HS-27A (cell line): ENCODE measurements around the gene LRRC26.

Experiments
- DNase-seq: peaks from one replicate; pipeline ENCODE4 v3.0.0-alpha.2; 2012; ENCODE audit warnings: low read depth, missing footprints

LRRC26 gene

DNA sequence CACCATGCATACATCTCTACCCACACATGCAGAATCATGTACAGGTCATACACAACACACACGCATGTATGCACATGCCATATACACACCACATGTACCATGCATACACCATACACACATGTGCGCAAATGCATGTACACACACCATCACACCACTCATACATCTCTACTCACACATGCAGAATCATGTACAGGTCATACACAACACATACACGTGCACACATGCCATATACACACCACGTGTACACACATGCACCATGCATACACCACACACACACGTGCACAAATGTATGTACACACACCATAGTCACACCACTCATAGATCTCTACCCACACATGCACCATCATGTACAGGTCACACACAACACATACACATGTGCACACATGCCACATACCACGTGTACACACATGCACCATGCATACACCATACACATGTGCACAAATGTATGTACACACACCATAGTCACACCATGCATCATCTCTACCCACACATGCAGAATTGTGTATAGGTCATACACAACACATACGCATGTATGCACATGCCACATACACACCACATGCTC lies 16.9 kb downstream of the LRRC26 start:
- DNase-seq = no peak

DNA sequence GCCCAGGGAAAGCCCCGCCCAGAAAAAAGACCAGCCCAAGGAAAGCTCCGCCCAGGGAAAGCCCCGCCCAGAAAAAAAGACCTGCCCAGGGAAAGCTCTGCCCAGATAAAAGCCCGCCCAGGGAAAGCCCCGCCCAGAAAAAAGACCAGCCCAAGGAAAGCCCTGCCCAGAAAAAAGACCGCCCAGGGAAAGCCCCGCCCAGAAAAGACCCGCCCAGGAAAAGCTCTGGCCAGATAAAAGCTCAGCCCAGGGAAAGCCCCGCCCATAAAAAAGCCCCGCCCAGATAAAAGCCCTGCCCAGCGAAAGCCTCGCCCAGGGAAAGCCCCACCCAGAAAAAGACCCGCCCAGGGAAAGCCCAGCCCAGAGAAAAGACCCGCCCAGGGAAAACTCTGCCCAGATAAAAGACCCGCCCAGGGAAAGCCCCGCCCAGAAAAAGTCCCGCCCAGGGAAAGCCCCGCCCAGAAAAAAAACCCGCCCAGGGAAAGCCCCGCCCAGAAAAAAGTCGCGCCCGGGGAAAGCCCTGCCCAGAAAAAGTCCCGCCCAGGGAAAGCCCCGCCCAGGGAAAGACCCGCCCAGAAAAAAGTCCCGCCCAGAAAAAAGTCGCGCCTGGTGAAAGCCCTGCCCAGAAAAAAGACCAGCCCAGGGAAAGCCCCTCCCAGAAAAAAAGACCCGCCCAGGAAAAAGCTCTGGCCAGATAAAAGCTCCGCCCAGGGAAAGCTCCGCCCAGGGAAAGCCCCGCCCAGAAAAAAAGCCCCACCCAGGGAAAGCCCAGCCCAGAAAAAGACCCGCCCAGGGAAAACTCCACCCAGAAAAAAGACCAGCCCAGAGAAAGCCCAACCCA lies 19.0 kb downstream of the LRRC26 start:
- no peak for DNase-seq

DNA sequence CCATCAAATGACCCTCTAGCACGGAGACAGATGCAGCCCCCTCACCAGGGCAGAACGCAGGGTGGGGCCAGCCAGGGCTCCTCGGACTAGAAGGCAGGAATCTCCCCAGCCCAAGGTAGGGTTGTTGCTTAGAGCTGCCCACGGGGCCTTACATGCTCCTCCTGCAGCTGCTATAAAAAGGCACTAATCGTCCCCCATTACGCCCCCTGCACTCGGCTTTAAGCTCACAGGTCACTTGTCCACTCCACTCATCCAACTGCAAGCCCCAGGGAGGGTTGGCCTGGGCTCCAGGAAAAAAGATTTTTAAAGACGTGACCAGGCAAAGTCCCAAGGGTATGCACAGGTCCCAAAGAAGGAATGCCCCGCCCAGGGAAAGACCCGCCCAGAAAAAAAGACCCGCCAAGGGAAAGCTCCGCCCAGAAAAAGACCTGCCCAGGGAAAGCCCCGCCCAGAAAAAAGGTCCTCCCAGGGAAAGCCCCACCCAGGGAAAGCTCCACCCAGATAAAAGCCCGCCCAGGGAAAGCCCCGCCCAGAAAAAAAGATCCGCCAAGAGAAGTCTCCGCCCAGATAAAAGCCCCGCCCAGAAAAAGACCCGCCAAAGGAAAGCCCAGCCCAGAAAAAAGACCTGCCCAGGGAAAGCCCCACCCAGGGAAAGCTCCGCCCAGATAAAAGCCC lies 19.8 kb downstream of the LRRC26 start:
- no peak for DNase-seq

- no peak for DNase-seq
Measured at GRCh38 chr9:137149363-137149762, 20.5 kb downstream of the LRRC26 start.

GRCh38 chr9:137148661-137149060 lies 21.2 kb downstream of the LRRC26 start:
- no peak for DNase-seq

DNA sequence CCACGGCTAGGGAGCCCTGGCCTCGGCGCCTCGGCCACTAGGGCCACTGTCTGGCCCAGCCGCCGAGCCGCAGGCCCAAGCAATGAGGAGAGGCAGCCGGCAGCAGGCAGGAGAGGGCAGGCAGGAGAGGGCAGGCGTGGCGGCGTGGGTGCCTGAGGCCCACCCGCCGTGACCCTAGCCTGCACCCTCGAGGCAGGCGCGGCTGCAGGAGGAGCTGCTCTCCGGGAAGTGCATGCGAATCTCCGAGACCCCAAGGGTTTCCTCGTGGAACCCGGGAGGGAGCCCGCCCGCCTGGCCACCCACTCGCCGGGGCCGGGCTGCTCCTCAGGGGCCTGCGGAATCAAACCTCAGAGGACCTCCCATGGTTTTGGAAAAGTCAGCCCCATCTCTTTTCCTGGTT lies 21.6 kb downstream of the LRRC26 start:
- DNase-seq = no peak

- no peak for DNase-seq
Measured at GRCh38 chr9:137147793-137148160, 22.1 kb downstream of the LRRC26 start.

- DNase-seq = no peak
Measured at GRCh38 chr9:137147091-137147792, 22.6 kb downstream of the LRRC26 start.

DNA sequence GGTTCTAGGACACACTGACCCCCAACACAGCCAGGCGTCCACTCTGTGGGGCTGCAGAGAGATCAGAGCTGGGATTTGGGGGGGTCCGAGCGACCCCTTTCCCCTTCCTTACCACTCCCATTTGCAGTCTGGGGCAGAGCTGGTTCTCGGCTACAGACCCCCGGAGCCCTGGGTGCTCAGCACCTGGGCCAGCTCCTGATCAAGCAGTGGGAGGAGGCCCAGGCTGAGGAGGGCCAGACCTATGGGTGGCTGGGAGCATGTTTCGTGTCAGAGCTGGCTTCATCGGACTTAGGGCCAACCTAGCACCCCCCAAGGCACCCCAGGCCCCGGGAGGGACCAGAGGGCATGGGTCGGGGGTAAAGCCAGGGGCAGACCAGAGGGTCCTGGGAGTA lies 23.3 kb downstream of the LRRC26 start:
- no peak for DNase-seq

- no peak for DNase-seq
Measured at GRCh38 chr9:137145731-137146526, 23.9 kb downstream of the LRRC26 start.

- no peak for DNase-seq
Measured at GRCh38 chr9:137143459-137143858, 26.4 kb downstream of the LRRC26 start.

- DNase-seq = no peak
Measured at GRCh38 chr9:137141976-137142936, 27.6 kb downstream of the LRRC26 start.

DNA sequence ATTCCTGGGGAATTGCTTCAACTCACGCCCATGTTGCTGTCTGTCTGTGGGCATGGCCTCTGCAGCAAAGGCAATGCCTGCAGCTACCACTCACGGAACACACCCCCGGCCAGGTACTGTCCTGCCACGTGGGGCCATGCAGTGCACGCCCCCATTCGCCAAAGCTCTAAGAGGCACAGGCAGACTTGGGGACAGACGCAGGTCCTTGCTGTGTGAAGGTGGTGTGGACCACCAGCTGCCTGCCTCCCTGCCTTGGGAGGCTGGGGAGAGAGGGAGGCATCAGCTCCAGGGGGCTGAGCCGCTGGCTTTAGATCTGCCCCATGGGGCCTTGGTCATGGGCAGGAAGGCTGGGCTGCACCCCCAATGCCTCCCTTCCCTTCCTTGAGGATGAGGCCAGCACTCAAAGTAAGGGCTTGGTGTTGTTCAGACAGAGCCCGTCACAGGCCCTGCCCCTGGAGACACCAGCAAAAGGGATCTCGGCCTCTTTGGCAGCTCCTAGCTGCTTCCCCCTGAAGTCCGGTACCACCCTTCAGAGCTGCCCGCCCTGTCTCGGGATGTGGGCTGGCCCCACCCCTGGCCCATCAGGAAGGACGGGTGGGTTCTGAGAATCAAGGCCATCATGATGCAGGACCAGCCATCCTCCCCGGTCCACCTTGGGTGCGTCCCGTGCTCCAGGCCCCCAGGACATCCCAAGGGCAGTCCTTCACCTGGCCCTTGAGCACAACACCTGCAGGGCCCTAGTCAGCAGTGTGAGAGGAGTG lies 28.6 kb downstream of the LRRC26 start:
- DNase-seq = no peak

GRCh38 chr9:137140151-137141012 lies 29.5 kb downstream of the LRRC26 start:
- no peak for DNase-seq

- DNase-seq = no peak
Measured at GRCh38 chr9:137139468-137140150, 30.2 kb downstream of the LRRC26 start.

- no peak for DNase-seq
Measured at GRCh38 chr9:137138722-137139467, 31.0 kb downstream of the LRRC26 start, which contains the start of gene GRIN1. TSS of gene GRIN1 (plus strand) at chr9:137139154. CDS start at chr9:137139487, 333 bp downstream.

- no peak for DNase-seq
Measured at GRCh38 chr9:137138058-137138721, 31.7 kb downstream of the LRRC26 start.
